Activated CD8-positive, alpha-beta T cell treated with anti-CD3 and anti-CD28 coated beads for 36 hours (primary cell): Measurements from ENCODE around the gene YY1. TPM values are rescaled to one million over a fixed set of nuclear protein-coding genes. Genes with fewer than 3 reads are reported as not detected.

Experiments
- ATAC-seq: fragments of 200-7000 bp; cut with Tn5 transposase; one replicate; pipeline ENCODE4 v1.10.0; 2021; ENCODE audit warnings: mild to moderate bottlenecking, moderate library complexity
- CTCF ChIA-PET: fragments of 350-600 bp; sonication (Branson Sonifier 250); formaldehyde crosslinking; loops from one replicate; lab custom pipeline; 2021; ENCODE audit warnings: antibody characterized with exemption; lab: Charles Lee
- POLR2A ChIA-PET: fragments of 350-600 bp; sonication (Branson Sonifier 250); formaldehyde crosslinking; loops from one replicate; lab custom pipeline; 2021; ENCODE audit warnings: antibody characterized with exemption; lab: Charles Lee
- DNase-seq: peaks from one replicate; pipeline ENCODE4 v3.0.0-alpha.2; 2020
- H3K27ac Mint-ChIP-seq: one replicate; pipeline ENCODE4 v1.8.0; 2021; ENCODE audit warnings: mild to moderate bottlenecking, mixed read lengths
- H3K27me3 Mint-ChIP-seq: one replicate; pipeline ENCODE4 v1.8.0; 2021; ENCODE audit warnings: mixed read lengths
- H3K36me3 Mint-ChIP-seq: one replicate; pipeline ENCODE4 v1.8.0; 2021; ENCODE audit warnings: low read depth, mixed read lengths
- H3K4me1 Mint-ChIP-seq: one replicate; pipeline ENCODE4 v1.8.0; 2021; ENCODE audit warnings: low read depth, mixed read lengths
- H3K4me3 Mint-ChIP-seq: one replicate; pipeline ENCODE4 v1.8.0; 2021; ENCODE audit warnings: mild to moderate bottlenecking, moderate library complexity, mixed read lengths
- H3K9me3 Mint-ChIP-seq: one replicate; pipeline ENCODE4 v1.8.0; 2021; ENCODE audit warnings: mixed read lengths
- intact Hi-C: fragments of 100-400 bp; cut with micrococcal nuclease; formaldehyde crosslinking; loops from one replicate; pipeline ENCODE4 v1.10.0; 2022
- total RNA-seq, 2 experiments: library from RNA; stranded (reverse); gene quantifications; one replicate each; pipeline ENCODE4 v1.2.3, GENCODE V29; 2021
- TF ChIP-seq, protein P1 (sequence below): fragments of 200-600 bp; IDR thresholded peaks from one replicate; pipeline ENCODE4 v1.8.0; 2022; ENCODE audit warnings: antibody characterized with exemption, mild to moderate bottlenecking

The YY1 gene
- total RNA-seq, 2 experiments from 2014 or later = 105 TPM

DNA sequence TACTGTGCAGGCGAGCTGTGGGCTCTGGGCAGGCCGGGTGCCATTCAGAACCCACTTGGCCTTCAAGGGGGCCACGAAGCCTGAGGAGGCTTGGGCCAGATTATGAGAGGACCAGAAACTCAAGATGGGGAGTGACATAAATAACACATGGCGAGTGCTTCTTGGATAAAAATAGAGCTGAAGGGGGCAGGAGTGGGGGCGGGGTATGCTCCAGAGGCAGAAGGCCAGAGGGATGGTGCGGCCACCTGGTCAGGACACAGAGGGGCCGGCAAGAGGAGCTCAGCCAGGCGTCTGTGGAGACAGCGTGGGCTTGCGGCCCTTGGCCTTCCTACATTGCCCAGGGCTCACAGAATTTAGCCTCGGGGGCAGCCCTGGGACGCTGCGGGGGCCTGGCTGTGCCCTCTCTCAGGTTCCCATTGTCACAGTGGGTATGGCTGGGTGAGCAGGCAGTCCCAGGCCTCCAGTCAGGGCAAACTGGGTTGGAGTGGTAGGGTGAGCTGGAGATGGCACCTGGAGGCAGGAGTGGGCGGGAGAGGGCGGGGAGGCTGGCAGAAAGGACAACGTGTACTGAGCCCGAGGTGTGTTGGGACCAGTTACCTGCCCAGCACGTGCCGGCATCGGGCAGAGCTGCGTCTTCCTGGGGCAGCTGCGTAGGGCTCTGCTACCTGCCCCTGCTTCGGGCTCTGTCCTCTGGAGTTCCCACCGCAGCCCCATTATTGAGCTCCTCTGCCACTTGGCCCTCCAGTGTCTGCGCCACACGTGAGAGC is 74.7 kb downstream of the YY1 start:
- CTCF ChIA-PET = interaction anchor here (1.0 to 1.6 kb wide), 5 partner anchors 10 to 72 kb away, joined by 3 to 7 read pairs (median 3); no protein-coding TSS in a partner anchor

DNA sequence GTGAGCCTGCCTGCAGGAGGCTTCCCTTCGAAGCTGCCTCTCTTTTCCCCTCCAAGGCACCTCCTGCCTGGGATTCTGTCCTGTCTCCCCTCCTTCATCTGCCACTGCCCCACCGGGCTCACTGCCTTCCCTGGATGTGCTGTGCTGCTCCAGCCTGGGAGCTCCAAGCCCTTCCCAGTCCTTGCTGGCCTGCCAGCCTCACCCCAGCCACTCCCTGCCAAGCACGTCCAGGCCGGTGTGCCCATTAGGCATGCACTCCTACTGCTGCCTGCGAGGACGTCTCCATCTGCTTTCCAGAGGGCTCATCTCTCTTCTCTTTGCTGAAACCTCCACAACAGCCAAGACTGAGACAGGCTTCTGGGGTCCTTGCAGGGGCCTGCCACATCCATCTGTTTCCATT is 75.8 kb downstream of the YY1 start:
- Mint-ChIP-seq H3K36me3 (no peaks in the 10 kb centered on the region), H3K27ac (no peak overlapping the region), H3K4me1 (peaks cover 8% of the 10 kb centered on the region), H3K27me3 (peaks cover 1% of the 10 kb centered on the region), H3K9me3 (no peaks in the 10 kb centered on the region), H3K4me3 (no peak overlapping the region)
- ATAC-seq (no peak), DNase-seq (no peak)
- intact Hi-C loops = no loop called here
- POLR2A ChIA-PET = interaction anchor here (1.0 kb wide), 1 partner anchor 15 kb away, joined by 3 read pairs; no protein-coding TSS in a partner anchor
- TF ChIP-seq, protein P1, sequence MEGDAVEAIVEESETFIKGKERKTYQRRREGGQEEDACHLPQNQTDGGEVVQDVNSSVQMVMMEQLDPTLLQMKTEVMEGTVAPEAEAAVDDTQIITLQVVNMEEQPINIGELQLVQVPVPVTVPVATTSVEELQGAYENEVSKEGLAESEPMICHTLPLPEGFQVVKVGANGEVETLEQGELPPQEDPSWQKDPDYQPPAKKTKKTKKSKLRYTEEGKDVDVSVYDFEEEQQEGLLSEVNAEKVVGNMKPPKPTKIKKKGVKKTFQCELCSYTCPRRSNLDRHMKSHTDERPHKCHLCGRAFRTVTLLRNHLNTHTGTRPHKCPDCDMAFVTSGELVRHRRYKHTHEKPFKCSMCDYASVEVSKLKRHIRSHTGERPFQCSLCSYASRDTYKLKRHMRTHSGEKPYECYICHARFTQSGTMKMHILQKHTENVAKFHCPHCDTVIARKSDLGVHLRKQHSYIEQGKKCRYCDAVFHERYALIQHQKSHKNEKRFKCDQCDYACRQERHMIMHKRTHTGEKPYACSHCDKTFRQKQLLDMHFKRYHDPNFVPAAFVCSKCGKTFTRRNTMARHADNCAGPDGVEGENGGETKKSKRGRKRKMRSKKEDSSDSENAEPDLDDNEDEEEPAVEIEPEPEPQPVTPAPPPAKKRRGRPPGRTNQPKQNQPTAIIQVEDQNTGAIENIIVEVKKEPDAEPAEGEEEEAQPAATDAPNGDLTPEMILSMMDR = no peak
- CTCF ChIA-PET = interaction anchor here (1.0 kb wide), 1 partner anchor 32 kb away, joined by 3 read pairs; no protein-coding TSS in a partner anchor

More for the DNA sequence above, 74.7 kb downstream of the YY1 start:
- Mint-ChIP-seq H3K4me1 (peaks cover 7% of the 10 kb centered on the region), H3K9me3 (no peaks in the 10 kb centered on the region), H3K4me3 (no peak overlapping the region), H3K27ac (no peak overlapping the region), H3K27me3 (peaks cover 1% of the 10 kb centered on the region), H3K36me3 (no peaks in the 10 kb centered on the region)
- ATAC-seq (no peak), DNase-seq (no peak)
- intact Hi-C loops = no loop called here
- POLR2A ChIA-PET = interaction anchor here (0.5 to 1.2 kb wide), 6 partner anchors 8 to 315 kb away, joined by 3 to 4 read pairs (median 3); no protein-coding TSS in a partner anchor
- TF ChIP-seq, protein P1 = no peak

DNA sequence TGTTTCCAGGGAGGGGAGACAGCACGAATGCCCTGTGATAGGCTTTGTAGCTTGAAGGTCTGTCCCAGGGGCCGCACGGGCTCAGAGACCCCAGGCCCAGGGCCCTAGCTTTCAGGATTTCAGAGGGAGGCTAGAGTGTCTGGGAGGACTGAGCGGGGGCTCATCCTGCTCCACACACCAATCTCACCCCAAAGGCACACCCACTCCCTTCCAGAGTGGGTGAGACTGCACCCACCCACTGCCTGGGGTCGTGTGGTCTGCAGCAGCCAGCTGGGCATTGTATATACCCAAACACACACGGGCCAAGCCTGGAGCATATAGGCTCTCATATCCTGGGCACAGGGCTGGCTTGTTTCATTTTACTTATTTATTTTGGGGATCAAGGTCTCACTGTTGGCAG is 78.4 kb downstream of the YY1 start:
- Mint-ChIP-seq H3K27me3 (no peaks in the 10 kb centered on the region), H3K27ac (no peak overlapping the region), H3K4me3 (peak overlapping the region; percentile 52), H3K4me1 (peaks cover 8% of the 10 kb centered on the region), H3K36me3 (no peaks in the 10 kb centered on the region), H3K9me3 (no peaks in the 10 kb centered on the region)
- intact Hi-C loops = no loop called here
- DNase-seq (no peak), ATAC-seq (no peak)
- ChIA-PET POLR2A (interaction anchor here (1.5 kb wide), 1 partner anchor 10 kb away, joined by 6 read pairs; no protein-coding TSS in a partner anchor), CTCF (interaction anchor here (0.8 to 1.7 kb wide), 2 partner anchors 16 to 66 kb away, joined by 3 to 5 read pairs; no protein-coding TSS in a partner anchor)
- TF ChIP-seq, protein P1 = no peak

DNA sequence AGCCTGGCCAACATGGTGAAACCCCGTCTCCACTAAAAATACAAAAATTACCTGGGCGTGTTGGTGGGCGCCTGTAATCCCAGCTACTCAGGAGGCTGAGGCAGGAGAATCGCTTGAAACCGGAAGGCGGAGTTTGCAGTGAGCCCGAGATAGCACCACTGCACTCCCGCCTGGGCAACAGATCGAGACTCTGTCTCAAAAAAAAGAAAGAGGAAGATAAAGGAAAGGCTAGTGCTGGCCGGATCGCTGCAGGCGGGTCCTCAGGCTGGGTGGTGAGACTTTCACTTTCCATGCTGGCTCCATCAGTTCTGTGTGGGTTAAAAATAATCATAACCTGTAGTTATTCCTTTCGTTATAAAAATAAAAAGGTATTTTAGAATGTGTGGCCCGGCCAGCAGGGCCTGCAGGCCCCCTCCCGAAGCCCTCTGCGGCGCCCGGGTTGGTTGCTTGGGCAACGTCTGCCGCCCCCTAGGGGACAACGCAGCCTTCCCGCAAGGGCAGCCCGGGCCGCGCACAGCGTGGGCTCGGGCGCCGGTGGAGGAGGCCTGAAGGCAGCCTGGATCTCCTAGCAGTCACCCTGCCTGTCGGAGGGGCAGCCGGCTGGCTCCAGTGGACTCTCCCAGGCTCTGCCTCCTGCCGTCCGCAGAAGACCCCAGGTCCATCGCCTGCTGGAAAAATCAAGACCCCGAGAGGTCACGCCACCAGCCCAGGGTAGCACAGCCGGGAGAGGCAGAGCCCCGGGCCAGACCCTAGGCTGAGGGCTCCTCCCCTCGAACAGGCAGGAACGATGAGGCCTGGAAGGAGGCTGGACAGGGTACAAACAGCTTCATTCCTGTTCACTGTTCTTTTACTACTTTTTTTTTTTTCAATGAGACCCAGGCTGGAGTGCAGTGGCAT is 79.2 kb downstream of the YY1 start:
- peak overlapping the region; percentile 52 for H3K4me3 Mint-ChIP-seq
- ChIA-PET CTCF (interaction anchor here (0.8 to 1.7 kb wide), 6 partner anchors 9 to 65 kb away, joined by 3 to 6 read pairs (median 4); no protein-coding TSS in a partner anchor), POLR2A (no interaction called here)
- H3K27me3 Mint-ChIP-seq = no peaks in the 10 kb centered on the region
- peak; percentile 96 for ATAC-seq
- peaks cover 6% of the 10 kb centered on the region for H3K4me1 Mint-ChIP-seq
- no peak overlapping the region for H3K27ac Mint-ChIP-seq
- peak; percentile 84 for DNase-seq
- intact Hi-C loops = no loop called here
- H3K36me3 Mint-ChIP-seq = no peaks in the 10 kb centered on the region
- TF ChIP-seq, protein P1 = peak; percentile 95
- no peaks in the 10 kb centered on the region for H3K9me3 Mint-ChIP-seq
